ENCODE measurements around the gene DNAJC1. TPM values are rescaled to one million over a fixed set of nuclear protein-coding genes. Genes with fewer than 3 reads are reported as not detected.

DNAJC1 gene
- total RNA-seq, 1 donor from 2014 or later = 13.7 TPM

- intact Hi-C loops (cut with DNase I) = no loop called here
- DNase-seq (ENCODE audit: missing footprints) (no peak), ATAC-seq (no peak)
These were observed 188.7 kb downstream of the DNAJC1 start for GRCh38 chr10:21814866-21815265.

GRCh38 chr10:21813946-21814345 lies 189.6 kb downstream of the DNAJC1 start:
- no peak for ATAC-seq
- DNase-seq (ENCODE audit: missing footprints) = no peak
- intact Hi-C loops (cut with DNase I) = no loop called here

- no peak for ATAC-seq
- no peak for DNase-seq (ENCODE audit: missing footprints)
- intact Hi-C loops (cut with DNase I) = no loop called here
These were observed 192.3 kb downstream of the DNAJC1 start for GRCh38 chr10:21811245-21811585.

DNA sequence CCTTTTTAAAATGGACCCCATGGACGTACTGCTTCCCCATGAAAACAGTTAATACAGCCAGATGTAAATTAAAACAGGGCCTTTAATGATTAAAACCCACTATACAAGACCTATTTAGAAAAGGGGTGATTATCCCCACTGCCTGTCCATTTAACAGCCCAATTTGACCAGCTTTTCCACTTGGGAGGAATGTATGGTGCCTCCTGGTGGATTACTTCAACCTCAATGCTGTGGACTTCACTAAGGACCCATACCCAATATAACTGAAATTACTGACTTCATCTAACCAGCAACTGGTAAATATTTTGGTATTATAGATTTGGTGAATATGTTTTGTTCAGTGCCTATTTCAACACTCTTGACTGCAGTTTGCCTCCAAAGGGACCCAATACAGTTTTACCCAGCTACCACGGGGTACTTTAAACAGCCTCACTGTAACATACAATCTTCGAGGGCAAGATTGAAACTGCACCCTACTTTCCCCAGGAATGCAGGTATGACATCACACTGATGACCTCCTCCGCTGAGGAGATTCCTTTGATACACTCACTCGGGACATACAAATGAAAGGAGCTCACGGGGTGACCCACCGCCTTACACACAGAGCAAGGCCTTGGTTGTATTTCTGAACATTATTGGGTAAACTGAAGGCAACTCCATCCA lies 192.8 kb downstream of the DNAJC1 start:
- DNase-seq (ENCODE audit: missing footprints) = no peak
- intact Hi-C loops (cut with DNase I) = no loop called here
- ATAC-seq = no peak

- ATAC-seq (no peak), DNase-seq (ENCODE audit: missing footprints) (no peak)
- intact Hi-C loops (cut with DNase I) = no loop called here
These were observed 195.0 kb downstream of the DNAJC1 start for GRCh38 chr10:21808550-21808949.

DNA sequence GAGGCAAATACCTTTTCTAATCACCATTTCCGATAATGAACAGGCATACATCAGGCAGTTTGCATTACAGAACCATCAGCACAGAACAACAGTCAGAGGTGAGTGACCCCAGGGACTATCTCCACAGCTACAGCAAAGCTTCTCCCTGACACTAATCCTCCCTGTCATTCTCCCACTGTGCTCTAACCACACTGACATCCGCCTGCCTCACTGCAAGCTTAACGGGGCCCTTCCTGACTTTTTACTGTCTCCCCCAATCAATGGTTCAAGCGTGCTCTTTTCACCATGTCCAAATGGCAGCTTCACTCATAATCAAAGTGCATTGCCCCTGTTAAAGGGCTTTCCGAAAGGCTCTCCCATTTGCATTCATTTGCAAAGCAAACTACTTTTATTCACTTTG lies 196.3 kb downstream of the DNAJC1 start:
- intact Hi-C loops (cut with DNase I) = no loop called here
- DNase-seq (ENCODE audit: missing footprints) = no peak
- ATAC-seq = no peak

DNA sequence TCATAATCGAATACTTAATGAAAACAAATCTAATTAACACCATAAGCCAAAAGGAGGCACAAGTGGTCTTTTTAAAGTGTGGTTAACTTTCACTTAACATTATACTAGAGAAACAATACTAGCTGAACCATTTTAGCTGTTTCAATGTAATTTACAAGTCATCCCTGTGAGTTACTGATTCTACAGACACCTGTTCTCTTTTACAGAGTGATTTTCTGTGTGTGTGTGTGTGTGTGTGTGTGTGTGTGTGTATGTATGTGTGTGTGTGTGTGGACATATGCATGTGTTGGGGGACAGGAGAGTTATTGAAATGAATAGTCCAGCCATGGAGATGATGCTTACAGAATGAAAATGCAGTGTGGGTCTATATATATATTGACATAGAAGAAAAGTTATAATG lies 200.2 kb downstream of the DNAJC1 start:
- intact Hi-C loops (cut with DNase I) = no loop called here
- DNase-seq (ENCODE audit: missing footprints) (no peak), ATAC-seq (no peak)

DNA sequence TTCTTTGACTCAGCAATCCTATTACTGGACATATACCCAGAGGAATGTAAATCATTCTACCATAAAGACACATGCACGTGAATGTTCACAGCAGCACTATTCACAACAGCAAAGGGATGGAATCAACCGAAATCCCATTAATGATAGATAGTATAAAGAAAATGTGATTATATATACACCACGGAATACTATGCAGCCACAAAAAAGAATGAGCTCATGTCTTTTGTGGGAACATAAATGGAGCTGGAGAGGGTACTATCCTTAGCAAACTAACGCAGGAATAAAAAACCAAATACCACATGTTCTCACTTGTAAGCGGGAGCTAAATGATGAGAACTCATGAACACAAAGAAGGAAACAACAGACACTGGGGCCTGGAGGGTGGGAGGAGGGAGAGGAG lies 201.9 kb downstream of the DNAJC1 start:
- intact Hi-C loops (cut with DNase I) = no loop called here
- DNase-seq (ENCODE audit: missing footprints) (no peak), ATAC-seq (no peak)

DNA sequence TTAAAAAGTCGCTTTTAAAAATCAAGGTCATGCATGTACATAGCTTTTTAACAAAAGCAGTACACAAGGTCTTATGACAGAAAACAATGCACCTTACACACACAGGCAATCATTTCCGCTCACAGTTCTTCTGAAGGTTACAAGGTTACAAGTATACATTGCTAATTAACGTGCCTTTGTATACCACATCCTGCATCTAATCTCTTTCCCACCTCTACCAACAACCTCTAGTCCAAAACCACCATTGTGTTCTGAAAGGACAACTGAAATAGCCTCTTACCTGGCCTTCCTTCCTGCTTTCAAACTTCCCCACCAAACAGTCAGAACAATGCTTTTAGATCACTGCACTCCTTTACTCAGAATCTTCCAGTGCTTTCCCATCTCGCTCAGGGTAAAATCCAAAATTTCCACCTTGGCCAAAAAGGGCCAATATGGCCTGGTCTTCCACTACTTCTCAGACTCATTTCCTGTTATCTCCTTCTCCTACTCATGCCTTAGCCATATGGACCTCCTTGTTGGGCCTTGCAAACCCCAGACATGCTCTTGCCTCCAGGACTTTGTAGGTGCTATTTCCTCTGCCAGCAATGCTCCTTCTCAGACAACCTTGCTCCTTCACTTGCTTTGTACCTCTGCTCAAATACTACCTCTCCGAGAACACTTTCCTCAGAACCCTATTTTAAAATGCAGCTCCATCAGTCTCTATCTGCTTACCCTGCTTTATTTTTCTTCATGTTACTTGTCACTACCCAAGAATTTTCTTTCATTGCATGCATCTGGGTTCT lies 205.4 kb downstream of the DNAJC1 start:
- DNase-seq (ENCODE audit: missing footprints) (no peak), ATAC-seq (no peak)
- intact Hi-C loops (cut with DNase I) = no loop called here

DNA sequence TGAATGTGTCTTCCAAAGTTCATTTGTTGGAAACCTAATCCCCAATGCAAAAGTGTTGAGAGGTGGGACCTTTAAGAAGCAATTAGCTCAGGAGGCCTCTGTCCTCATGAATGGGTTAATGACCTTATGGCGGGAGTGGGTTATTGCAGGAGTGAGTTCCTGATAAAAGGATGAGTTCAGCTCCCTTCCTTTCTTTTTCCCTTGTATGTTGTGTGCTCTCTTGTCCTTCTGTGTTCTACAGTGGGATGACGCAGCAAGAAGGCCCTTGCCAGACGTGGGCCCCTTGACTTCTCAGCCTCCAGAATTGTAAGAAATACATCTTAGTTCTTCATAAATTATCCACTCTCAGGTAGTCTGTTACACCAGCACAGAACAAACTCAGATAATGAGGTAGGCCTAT lies 206.0 kb downstream of the DNAJC1 start:
- intact Hi-C loops (cut with DNase I) = no loop called here
- ATAC-seq (no peak), DNase-seq (ENCODE audit: missing footprints) (no peak)

GRCh38 chr10:21791276-21791675 lies 212.3 kb downstream of the DNAJC1 start:
- DNase-seq (ENCODE audit: missing footprints) (no peak), ATAC-seq (no peak)
- intact Hi-C loops (cut with DNase I) = no loop called here

DNA sequence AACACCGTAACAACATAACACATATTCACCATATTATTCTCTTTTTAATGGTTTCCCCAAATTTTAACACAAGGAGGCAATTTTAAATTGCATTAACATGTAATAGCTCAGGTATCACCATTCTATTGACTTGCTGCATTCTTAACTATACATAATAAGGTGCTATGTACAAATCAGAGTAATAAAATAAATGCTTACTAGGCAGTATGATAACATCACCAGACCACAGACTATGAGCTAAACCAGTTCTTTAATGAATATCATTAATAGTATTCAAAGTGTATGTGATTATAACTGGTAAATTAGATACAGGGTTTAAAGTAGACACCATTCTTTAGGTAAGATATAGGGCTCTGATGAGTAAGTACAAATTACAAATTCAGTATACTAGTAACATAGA lies 226.6 kb downstream of the DNAJC1 start:
- ATAC-seq = no peak
- intact Hi-C loops (cut with DNase I) = no loop called here
- no peak for DNase-seq (ENCODE audit: missing footprints)

DNA sequence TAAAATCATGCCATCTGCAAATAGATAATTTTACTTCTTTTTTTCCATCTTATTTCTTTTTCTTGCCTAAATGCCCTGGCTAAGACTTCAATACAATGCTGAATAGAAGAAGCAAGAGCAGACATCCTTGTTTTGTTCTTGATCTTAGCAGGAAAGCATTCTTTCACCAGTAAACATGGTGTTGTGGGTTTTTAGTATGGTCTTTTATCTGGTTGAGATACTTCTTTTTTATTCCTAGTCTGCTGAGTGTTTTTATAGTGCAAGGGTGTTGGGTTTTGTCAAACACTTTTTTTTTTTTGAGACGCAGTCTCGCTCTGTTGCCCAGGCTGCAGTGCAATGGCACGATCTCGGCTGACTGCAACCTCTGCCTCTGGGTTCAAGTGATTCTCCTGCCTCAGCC lies 232.3 kb downstream of the DNAJC1 start:
- DNase-seq (ENCODE audit: missing footprints) = no peak
- intact Hi-C loops (cut with DNase I) = no loop called here
- no peak for ATAC-seq

DNA sequence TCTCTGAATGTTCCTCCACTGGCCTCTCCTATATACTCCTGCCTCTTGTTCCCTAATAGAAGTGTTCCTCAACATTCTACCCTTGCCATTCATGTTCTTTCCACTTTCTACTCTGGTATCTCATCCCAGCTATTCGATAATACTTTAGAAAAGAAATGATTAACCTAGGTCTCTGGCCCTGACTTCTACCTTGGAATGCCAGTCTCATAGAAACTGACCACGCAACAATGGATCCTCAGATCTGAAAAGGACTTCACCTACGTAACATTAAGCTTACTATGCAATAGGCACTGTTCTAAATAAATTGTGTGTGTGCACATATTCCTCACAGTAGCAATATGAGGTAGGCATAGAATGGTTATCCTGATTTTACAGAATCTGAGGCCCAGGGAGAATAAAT lies 234.5 kb downstream of the DNAJC1 start:
- no peak for ATAC-seq
- intact Hi-C loops (cut with DNase I) = no loop called here
- DNase-seq (ENCODE audit: missing footprints) = no peak

DNA sequence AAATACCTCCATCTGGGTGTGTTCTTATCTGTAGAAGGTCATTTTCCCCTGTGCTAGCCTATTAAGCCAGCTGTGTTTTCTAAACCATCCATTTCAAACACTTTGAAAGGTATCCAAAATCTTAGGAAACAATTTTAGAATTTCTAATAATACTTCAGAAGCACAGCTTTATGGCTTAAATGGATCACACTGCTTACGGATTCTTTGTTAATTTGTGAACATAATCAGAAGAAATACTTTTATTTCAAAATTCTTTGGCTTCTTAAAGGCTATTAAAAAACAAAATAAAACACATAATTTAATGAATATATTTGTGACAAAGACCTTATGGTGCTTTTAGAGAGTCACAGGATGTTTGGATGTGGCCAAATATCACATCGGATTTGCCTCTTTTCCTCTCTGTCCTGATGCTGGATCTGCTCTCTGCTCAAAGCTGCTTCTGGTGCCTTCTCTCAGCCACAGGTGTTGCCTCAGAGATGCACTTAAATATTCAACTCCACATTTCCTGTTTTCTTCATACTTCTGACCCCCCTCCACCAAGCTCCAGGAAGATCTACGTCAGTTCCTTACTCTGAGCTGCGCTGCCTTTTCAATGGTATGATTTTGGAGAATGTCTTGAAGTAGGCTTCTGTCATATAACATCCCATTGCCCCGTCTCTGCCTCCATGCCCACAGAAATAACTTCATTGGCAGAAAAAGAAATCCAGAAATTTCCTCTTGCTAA lies 238.9 kb downstream of the DNAJC1 start:
- ATAC-seq (no peak), DNase-seq (ENCODE audit: missing footprints) (no peak)
- intact Hi-C loops (cut with DNase I) = no loop called here

DNA sequence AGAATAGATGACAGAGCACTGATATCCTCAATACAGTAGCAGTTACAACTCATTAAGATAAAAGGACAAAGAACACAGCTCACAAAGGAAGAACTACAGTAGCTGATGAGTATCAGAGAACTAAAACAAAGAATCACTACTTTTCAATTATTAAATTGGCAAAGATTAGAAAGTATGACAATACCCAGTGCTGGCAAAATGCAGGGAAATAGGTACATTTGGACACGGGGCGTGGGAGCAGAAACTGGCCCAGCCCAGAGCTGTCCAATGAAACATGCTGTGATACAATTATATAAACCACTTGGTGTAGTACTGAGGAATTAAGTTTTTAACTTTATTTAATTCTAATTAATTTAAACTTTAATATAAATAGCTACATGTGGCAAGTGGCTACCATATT lies 243.2 kb downstream of the DNAJC1 start:
- DNase-seq (ENCODE audit: missing footprints) (no peak), ATAC-seq (no peak)
- intact Hi-C loops (cut with DNase I) = no loop called here

GRCh38 chr10:21759232-21759631 lies 244.3 kb downstream of the DNAJC1 start:
- ATAC-seq = no peak
- intact Hi-C loops (cut with DNase I) = no loop called here
- no peak for DNase-seq (ENCODE audit: missing footprints)

GRCh38 chr10:21758696-21759095 lies 244.8 kb downstream of the DNAJC1 start:
- intact Hi-C loops (cut with DNase I) = no loop called here
- ATAC-seq = no peak
- DNase-seq (ENCODE audit: missing footprints) = no peak

DNA sequence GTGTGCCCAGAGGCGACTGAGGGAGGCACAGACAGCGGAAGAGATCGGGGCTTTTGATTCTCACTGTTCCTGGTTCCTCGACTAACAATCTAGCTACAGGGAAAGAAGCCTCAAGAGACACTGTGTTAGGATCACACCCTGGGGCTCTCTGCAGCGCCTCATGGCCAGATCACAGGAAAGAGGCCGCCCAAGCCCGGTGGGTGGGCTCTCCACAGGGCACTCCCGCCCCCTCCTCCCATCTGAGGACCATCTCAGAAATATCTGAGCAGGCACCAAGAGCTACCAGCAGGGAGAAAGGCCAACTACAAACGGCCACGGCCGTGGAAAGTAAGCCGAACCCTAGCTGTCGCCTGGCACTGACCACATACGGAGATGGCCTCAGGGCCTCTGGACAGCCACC lies 245.3 kb downstream of the DNAJC1 start:
- intact Hi-C loops (cut with DNase I) = no loop called here
- DNase-seq (ENCODE audit: missing footprints) (no peak), ATAC-seq (no peak)

DNA sequence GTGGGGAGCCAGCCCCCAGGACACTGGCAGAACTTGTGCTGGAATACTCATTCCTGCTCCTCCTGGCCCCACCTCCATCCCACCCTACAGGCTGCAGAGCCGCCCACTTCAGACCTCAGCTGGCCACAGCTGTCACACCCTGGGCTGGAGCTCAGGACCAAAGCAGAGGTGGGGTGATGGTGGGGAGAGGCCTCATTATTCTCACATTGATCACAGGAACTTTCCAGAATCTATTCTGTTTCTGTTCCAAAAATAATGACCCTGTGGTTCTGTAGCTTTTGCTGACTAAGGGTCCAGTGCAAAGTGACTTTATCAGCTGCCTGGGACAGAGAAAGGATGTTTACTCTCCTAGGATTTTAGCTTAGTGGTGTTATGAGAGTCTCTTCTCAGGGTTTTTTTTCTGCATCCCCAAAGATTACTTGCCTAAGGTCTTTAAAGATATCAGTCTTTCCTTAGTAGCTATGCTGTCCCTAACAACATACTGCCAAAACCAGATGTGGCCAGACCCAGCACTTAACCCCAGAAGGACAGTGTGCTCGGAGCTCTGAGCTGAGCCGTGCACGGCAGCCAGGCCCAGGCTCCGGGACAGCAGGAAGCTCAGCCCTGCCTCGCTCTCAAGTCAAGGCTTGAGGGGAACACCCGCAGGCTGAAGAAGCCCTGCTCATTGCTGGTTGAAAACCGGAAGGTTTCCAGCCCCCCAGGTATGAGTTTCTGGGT lies 246.2 kb downstream of the DNAJC1 start:
- ATAC-seq (peak; percentile 79), DNase-seq (ENCODE audit: missing footprints) (no peak)
- intact Hi-C loops (cut with DNase I) = no loop called here

Data from Right ventricle myocardium inferior (tissue), 1 donor.